ENCODE measurements around the gene IQGAP2. TPM values are rescaled to one million over a fixed set of nuclear protein-coding genes. Genes with fewer than 3 reads are reported as not detected.

IQGAP2 gene
- polyA plus RNA-seq, 1 donor (not counting 4 experiments of a cell fraction or from before 2014, with no cell fraction given) = 0.14 TPM

DNA sequence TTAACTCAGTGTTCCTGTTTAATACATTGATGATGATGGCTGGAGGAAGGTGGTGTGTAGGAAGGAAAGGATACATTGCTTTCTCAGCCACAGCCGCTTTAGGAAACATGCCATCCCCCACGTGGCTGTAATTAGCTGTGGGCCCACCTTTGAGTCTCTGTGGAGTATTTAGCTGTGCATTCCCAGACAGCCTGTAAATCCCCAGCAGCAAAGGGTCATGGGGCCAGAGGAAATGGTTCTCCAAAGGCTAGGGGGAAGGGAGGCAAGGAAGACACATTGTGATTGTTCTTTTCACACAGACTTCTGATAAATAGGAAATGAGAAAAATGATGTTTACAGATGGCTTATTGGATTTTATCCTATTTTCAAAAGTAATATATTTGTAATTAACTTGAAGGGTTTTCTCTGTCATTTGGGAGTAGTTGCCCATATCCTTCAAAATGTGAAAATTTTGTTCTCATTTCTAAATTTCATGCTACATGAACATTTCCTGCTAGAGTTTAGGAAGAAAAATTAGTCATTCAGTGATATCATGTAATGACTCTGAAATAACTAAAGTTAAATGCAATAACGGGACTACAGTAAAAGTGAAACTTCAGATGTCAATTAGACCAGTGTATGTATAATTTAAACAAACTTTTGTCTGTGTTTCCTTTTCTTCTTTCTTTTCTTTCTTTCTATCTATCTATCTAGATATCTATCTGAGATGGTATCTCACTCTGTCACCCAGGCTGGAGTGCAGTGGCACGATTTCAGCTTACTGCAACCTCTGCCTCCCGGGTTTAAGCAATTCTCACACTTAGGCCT, 288.6 kb downstream of the IQGAP2 start:
- Histone ChIP-seq H3K4me2 (ENCODE audit: control insufficient read depth, extremely low read depth, insufficient read depth, low read depth, low read length) (no peak overlapping the region), H3K27me3 (ENCODE audit: control insufficient read depth, extremely low read depth, insufficient read depth, low read length) (no peaks in the 10 kb centered on the region), H3K9me1 (ENCODE audit: control insufficient read depth, extremely low read depth, insufficient read depth, low read length) (no peaks in the 10 kb centered on the region), H3K4me1 (ENCODE audit: control insufficient read depth, extremely low read depth, insufficient read depth, low read length) (peaks cover 38% of the 10 kb centered on the region), H3K36me3 (ENCODE audit: control insufficient read depth in 2 of 2, extremely low read depth in 1 of 2, insufficient read depth in 2 of 2, low read length in 2 of 2) (no peaks in the 10 kb centered on the region), H4K20me1 (ENCODE audit: control insufficient read depth, extremely low read depth, insufficient read depth, low read length) (no peaks in the 10 kb centered on the region), H2AFZ (ENCODE audit: control insufficient read depth, low read length) (peak overlapping the region; percentile 30), H3K27ac (ENCODE audit: control insufficient read depth, insufficient read depth, low read length) (no peak overlapping the region), H3K9ac (ENCODE audit: control insufficient read depth, extremely low read depth, insufficient read depth, low read length) (no peak overlapping the region), H3K4me3 (ENCODE audit: control insufficient read depth in 2 of 3, extremely low read depth in 1 of 3, insufficient read depth in 2 of 3, low read depth in 1 of 3, low read length in 3 of 3) (no peak overlapping the region), H3K9me3 (ENCODE audit: control insufficient read depth, low read depth, low read length) (no peaks in the 10 kb centered on the region), H3K79me2 (ENCODE audit: control insufficient read depth, insufficient read depth, low read length) (no peaks in the 10 kb centered on the region)
- no peak for TF ChIP-seq EZH2 (IDR thresholded peaks at IDR 0.05; ENCODE audit: low read length)
- TF ChIP-seq, protein P1, sequence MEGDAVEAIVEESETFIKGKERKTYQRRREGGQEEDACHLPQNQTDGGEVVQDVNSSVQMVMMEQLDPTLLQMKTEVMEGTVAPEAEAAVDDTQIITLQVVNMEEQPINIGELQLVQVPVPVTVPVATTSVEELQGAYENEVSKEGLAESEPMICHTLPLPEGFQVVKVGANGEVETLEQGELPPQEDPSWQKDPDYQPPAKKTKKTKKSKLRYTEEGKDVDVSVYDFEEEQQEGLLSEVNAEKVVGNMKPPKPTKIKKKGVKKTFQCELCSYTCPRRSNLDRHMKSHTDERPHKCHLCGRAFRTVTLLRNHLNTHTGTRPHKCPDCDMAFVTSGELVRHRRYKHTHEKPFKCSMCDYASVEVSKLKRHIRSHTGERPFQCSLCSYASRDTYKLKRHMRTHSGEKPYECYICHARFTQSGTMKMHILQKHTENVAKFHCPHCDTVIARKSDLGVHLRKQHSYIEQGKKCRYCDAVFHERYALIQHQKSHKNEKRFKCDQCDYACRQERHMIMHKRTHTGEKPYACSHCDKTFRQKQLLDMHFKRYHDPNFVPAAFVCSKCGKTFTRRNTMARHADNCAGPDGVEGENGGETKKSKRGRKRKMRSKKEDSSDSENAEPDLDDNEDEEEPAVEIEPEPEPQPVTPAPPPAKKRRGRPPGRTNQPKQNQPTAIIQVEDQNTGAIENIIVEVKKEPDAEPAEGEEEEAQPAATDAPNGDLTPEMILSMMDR (optimal IDR thresholded peaks at IDR 0.05 in 1 of 3, IDR thresholded peaks at IDR 0.05 in 1 of 3, conservative IDR thresholded peaks at IDR 0.05 in 1 of 3; ENCODE audit: extremely low read depth in 1 of 3, insufficient read depth in 2 of 3, low read length in 3 of 3) = no peak
- DNase-seq (ENCODE audit: low read depth, low spot score) (no peak), FAIRE-seq (no peak)
- dilution Hi-C loops (cut with MboI; ENCODE audit: extremely low pct_ligation_motif_present, low sequenced_read_pairs) = no loop called here

DNA sequence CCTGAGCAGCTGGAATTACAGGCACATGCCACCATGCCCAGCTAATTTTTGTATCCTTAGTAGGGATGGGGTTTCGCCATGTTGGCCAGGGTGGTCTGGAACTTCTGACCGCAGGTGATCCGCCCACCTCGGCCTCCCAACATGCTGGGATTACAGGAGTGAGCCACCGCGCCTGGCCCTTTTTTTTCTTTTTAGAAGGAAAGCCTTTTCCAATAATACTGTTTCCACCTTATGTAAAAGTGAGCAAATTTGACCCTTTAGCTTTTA, 289.1 kb downstream of the IQGAP2 start:
- Histone ChIP-seq H3K9ac (ENCODE audit: control insufficient read depth, extremely low read depth, insufficient read depth, low read length) (no peak overlapping the region), H3K4me3 (ENCODE audit: control insufficient read depth in 2 of 3, extremely low read depth in 1 of 3, insufficient read depth in 2 of 3, low read depth in 1 of 3, low read length in 3 of 3) (no peak overlapping the region), H3K27me3 (ENCODE audit: control insufficient read depth, extremely low read depth, insufficient read depth, low read length) (no peaks in the 10 kb centered on the region), H4K20me1 (ENCODE audit: control insufficient read depth, extremely low read depth, insufficient read depth, low read length) (no peaks in the 10 kb centered on the region), H2AFZ (ENCODE audit: control insufficient read depth, low read length) (no peak overlapping the region), H3K9me1 (ENCODE audit: control insufficient read depth, extremely low read depth, insufficient read depth, low read length) (no peaks in the 10 kb centered on the region), H3K27ac (ENCODE audit: control insufficient read depth, insufficient read depth, low read length) (no peak overlapping the region), H3K79me2 (ENCODE audit: control insufficient read depth, insufficient read depth, low read length) (no peaks in the 10 kb centered on the region), H3K4me1 (ENCODE audit: control insufficient read depth, extremely low read depth, insufficient read depth, low read length) (peaks cover 38% of the 10 kb centered on the region), H3K36me3 (ENCODE audit: control insufficient read depth in 2 of 2, extremely low read depth in 1 of 2, insufficient read depth in 2 of 2, low read length in 2 of 2) (no peaks in the 10 kb centered on the region), H3K4me2 (ENCODE audit: control insufficient read depth, extremely low read depth, insufficient read depth, low read depth, low read length) (no peak overlapping the region), H3K9me3 (ENCODE audit: control insufficient read depth, low read depth, low read length) (no peaks in the 10 kb centered on the region)
- no peak for FAIRE-seq
- TF ChIP-seq, protein P1 (optimal IDR thresholded peaks at IDR 0.05 in 1 of 3, IDR thresholded peaks at IDR 0.05 in 1 of 3, conservative IDR thresholded peaks at IDR 0.05 in 1 of 3; ENCODE audit: extremely low read depth in 1 of 3, insufficient read depth in 2 of 3, low read length in 3 of 3) = no peak
- TF ChIP-seq EZH2 (IDR thresholded peaks at IDR 0.05; ENCODE audit: low read length) = no peak
- no peak for DNase-seq (ENCODE audit: low read depth, low spot score)
- dilution Hi-C loops (cut with MboI; ENCODE audit: extremely low pct_ligation_motif_present, low sequenced_read_pairs) = no loop called here

All from keratinocyte (primary cell).